Mucosa of rectum (tissue), 2 donors: ENCODE results near the gene S100P.

Experiments used
- H3K27ac ChIP-seq, 2 donors: one replicate each; pipeline ENCODE4 v1.7.0; 2013; ENCODE audit warnings: inconsistent platforms in 2 of 2, low read depth in 2 of 2, low read length in 2 of 2
- H3K27me3 ChIP-seq, 2 donors: one replicate each; pipeline ENCODE4 v1.7.0; 2013; ENCODE audit warnings: low read length in 2 of 2; ENCODE audit not compliant: control insufficient read depth in 2 of 2, insufficient read depth in 2 of 2
- H3K36me3 ChIP-seq, 2 donors: one replicate each; pipeline ENCODE4 v1.7.0; 2013; ENCODE audit warnings: low read length in 2 of 2; ENCODE audit not compliant: control insufficient read depth in 2 of 2, insufficient read depth in 2 of 2
- H3K4me1 ChIP-seq, 2 donors: one replicate each; pipeline ENCODE4 v1.7.0; 2013; ENCODE audit warnings: low read length in 2 of 2, mild to moderate bottlenecking in 1 of 2; ENCODE audit not compliant: control insufficient read depth in 2 of 2, insufficient read depth in 2 of 2
- H3K4me3 ChIP-seq, 2 donors: one replicate each; pipeline ENCODE4 v1.7.0; 2013; ENCODE audit warnings: low read length in 2 of 2
- H3K9ac ChIP-seq, 2 donors: one replicate each; pipeline ENCODE4 v1.7.0; 2013; ENCODE audit warnings: low read length in 2 of 2, low read depth in 1 of 2, mild to moderate bottlenecking in 1 of 2
- H3K9me3 ChIP-seq, 2 donors: one replicate each; pipeline ENCODE4 v1.7.0; 2013; ENCODE audit warnings: low read length in 2 of 2; ENCODE audit not compliant: control insufficient read depth in 2 of 2
- donor health status: healthy.
- donor health status: Normal muscosa, but diverticular disease.

Gene S100P

GRCh38 chr4:6686104-6686787 lies 7.4 kb upstream of the S100P start:
- no peaks in the 10 kb centered on the region for H3K36me3 ChIP-seq
- H3K9ac ChIP-seq, result no peak overlapping the region
- H3K4me1 ChIP-seq, result peaks cover 10 to 23% of the 10 kb centered on the region in 2 donors
- H3K4me3 ChIP-seq, result no peak overlapping the region
- no peaks in the 10 kb centered on the region for H3K9me3 ChIP-seq
- no peaks in the 10 kb centered on the region for H3K27me3 ChIP-seq
- H3K27ac ChIP-seq, result no peak overlapping the region

- H3K27ac ChIP-seq, result peak overlapping the region; percentile 74 to 83
- H3K4me3 ChIP-seq, result peak overlapping the region in 1 of 2 donors; percentile 37
- H3K4me1 ChIP-seq, result peaks cover 10 to 29% of the 10 kb centered on the region in 2 donors
- H3K9ac ChIP-seq, result peak overlapping the region in 1 of 2 donors; percentile 52
- no peaks in the 10 kb centered on the region for H3K36me3 ChIP-seq
- no peaks in the 10 kb centered on the region for H3K27me3 ChIP-seq
- H3K9me3 ChIP-seq, result no peaks in the 10 kb centered on the region
These were observed 5.5 kb upstream of the S100P start for GRCh38 chr4:6687947-6688878.

- Histone ChIP-seq H3K27me3 (no peaks in the 10 kb centered on the region), H3K36me3 (no peaks in the 10 kb centered on the region), H3K9me3 (no peaks in the 10 kb centered on the region), H3K4me1 (peaks cover 14 to 37% of the 10 kb centered on the region in 2 donors), H3K27ac (peak overlapping the region; percentile 74 to 83), H3K9ac (peak overlapping the region; percentile 52), H3K4me3 (peak overlapping the region; percentile 37 to 45)
These were observed 4.7 kb upstream of the S100P start for GRCh38 chr4:6688879-6689505.

- Histone ChIP-seq H3K36me3 (no peaks in the 10 kb centered on the region), H3K4me1 (peaks cover 16 to 38% of the 10 kb centered on the region in 2 donors), H3K4me3 (peak overlapping the region; percentile 37 to 45), H3K9ac (peak overlapping the region; percentile 52), H3K27me3 (no peaks in the 10 kb centered on the region), H3K9me3 (no peaks in the 10 kb centered on the region), H3K27ac (peak overlapping the region; percentile 74 to 83)
These were observed 4.1 kb upstream of the S100P start for GRCh38 chr4:6689506-6689960.

GRCh38 chr4:6692379-6692778 lies 1.3 kb upstream of the S100P start:
- Histone ChIP-seq H3K27me3 (no peaks in the 10 kb centered on the region), H3K4me3 (no peak overlapping the region), H3K4me1 (peaks cover 19 to 52% of the 10 kb centered on the region in 2 donors), H3K9me3 (no peaks in the 10 kb centered on the region), H3K27ac (no peak overlapping the region), H3K9ac (no peak overlapping the region), H3K36me3 (no peaks in the 10 kb centered on the region)

GRCh38 chr4:6692806-6693205 lies 872 bp upstream of the S100P start:
- Histone ChIP-seq H3K4me1 (peaks cover 19 to 52% of the 10 kb centered on the region in 2 donors), H3K27ac (peak overlapping the region in 1 of 2 donors; percentile 84), H3K27me3 (no peaks in the 10 kb centered on the region), H3K9ac (peak overlapping the region in 1 of 2 donors; percentile 14), H3K9me3 (no peaks in the 10 kb centered on the region), H3K4me3 (no peak overlapping the region), H3K36me3 (no peaks in the 10 kb centered on the region)

GRCh38 chr4:6694177-6694901 lies 661 bp downstream of the S100P start:
- peak overlapping the region in 1 of 2 donors; percentile 70 for H3K9ac ChIP-seq
- peak overlapping the region; percentile 58 to 84 for H3K27ac ChIP-seq
- no peaks in the 10 kb centered on the region for H3K36me3 ChIP-seq
- no peaks in the 10 kb centered on the region for H3K9me3 ChIP-seq
- peaks cover 16 to 39% of the 10 kb centered on the region in 2 donors for H3K4me1 ChIP-seq
- no peaks in the 10 kb centered on the region for H3K27me3 ChIP-seq
- peak overlapping the region in 1 of 2 donors; percentile 51 for H3K4me3 ChIP-seq

GRCh38 chr4:6695660-6696610 lies 2.3 kb downstream of the S100P start:
- peak overlapping the region in 1 of 2 donors; percentile 46 for H3K4me3 ChIP-seq
- H3K9me3 ChIP-seq, result no peaks in the 10 kb centered on the region
- H3K9ac ChIP-seq, result peak overlapping the region in 1 of 2 donors; percentile 36
- H3K4me1 ChIP-seq, result peaks cover 9 to 29% of the 10 kb centered on the region in 2 donors
- no peaks in the 10 kb centered on the region for H3K27me3 ChIP-seq
- H3K36me3 ChIP-seq, result peaks cover 0 to 4% of the 10 kb centered on the region in 2 donors
- H3K27ac ChIP-seq, result peak overlapping the region; percentile 57 to 79

- Histone ChIP-seq H3K4me1 (peaks cover 9 to 29% of the 10 kb centered on the region in 2 donors), H3K27ac (peak overlapping the region; percentile 39 to 79), H3K9ac (no peak overlapping the region)
These were observed 2.9 kb downstream of the S100P start for GRCh38 chr4:6696611-6697010.

More at GRCh38 chr4:6696611-6697010, 2.9 kb downstream of the S100P start:
- no peaks in the 10 kb centered on the region for H3K27me3 ChIP-seq
- peaks cover 0 to 4% of the 10 kb centered on the region in 2 donors for H3K36me3 ChIP-seq
- no peak overlapping the region for H3K4me3 ChIP-seq
- H3K9me3 ChIP-seq, result no peaks in the 10 kb centered on the region
